HepG2 (cell line): Measurements from ENCODE around the gene SLX9. TPM values are rescaled to one million over a fixed set of nuclear protein-coding genes. Genes with fewer than 3 reads are reported as not detected.

Experiments
- ATAC-seq: fragments of 200-7000 bp; cut with Tn5 transposase; 3 replicates; pipeline ENCODE4 v1.9.1; 2020; ENCODE audit warnings: mild to moderate bottlenecking, moderate library complexity
- BruUV-seq: library from RNA; stranded (reverse); fragments of 400-500 nt; replicated peaks from 2 replicates; lab custom pipeline; 2021; lab: Mats Ljungman, UMichigan
- CTCF ChIA-PET: fragments of 300-600 bp; formaldehyde crosslinking; extraction: SDS; loops from one replicate; lab custom pipeline; 2021; ENCODE audit warnings: low total read pairs, inconsistent platforms, low intra/inter-chr PET ratio; lab: Yijun Ruan, JAX
- POLR2A ChIA-PET: fragments of 350-600 bp; sonication (Branson Sonifier 250); formaldehyde crosslinking; loops from one replicate; lab custom pipeline; 2020; ENCODE audit warnings: antibody characterized with exemption, inconsistent platforms; lab: Yijun Ruan, JAX
- DNase-seq: peaks from one replicate; pipeline ENCODE4 v3.0.0-alpha.2; 2015; ENCODE audit warnings: low spot score
- FAIRE-seq: peaks from 3 replicates; lab custom pipeline; 2011; peaks lifted over from hg19 to GRCh38; lab: Jason Lieb, UNC
- H2AFZ ChIP-seq: one replicate; pipeline ENCODE4 v1.6.1; 2011; ENCODE audit warnings: low read length, inconsistent platforms
- H3K27ac ChIP-seq: fragments of 300-600 bp; 3 replicates; pipeline ENCODE4 v1.8.0; 2011; ENCODE audit warnings: mixed run types, mild to moderate bottlenecking, mixed read lengths, low read length, inconsistent platforms; ENCODE audit not compliant: insufficient read depth; ENCODE audit errors: extremely low read length
- H3K27me3 ChIP-seq, 2 experiments: fragments of 200-600 bp in 1 of 2; 2 replicates in 1 of 2; 3 replicates in 1 of 2; pipeline versions ENCODE4 v1.6.0 to v1.8.0; 2011; ENCODE audit warnings: low read length in 2 of 2, mild to moderate bottlenecking in 2 of 2, moderate library complexity in 2 of 2, inconsistent platforms in 1 of 2; ENCODE audit not compliant: insufficient read depth in 2 of 2, control insufficient read depth in 1 of 2
- H3K36me3 ChIP-seq, 2 experiments: fragments of 200-600 bp in 1 of 2; replicated peaks in 1 of 2; 2 replicates in 1 of 2; 3 replicates in 1 of 2; pipeline versions ENCODE4 v1.5.1 to v1.8.0; 2011; ENCODE audit warnings: low read length in 2 of 2, inconsistent platforms in 1 of 2; ENCODE audit not compliant: insufficient read depth in 2 of 2, control insufficient read depth in 1 of 2
- H3K4me1 ChIP-seq: 2 replicates; pipeline ENCODE4 v1.5.1; 2012; ENCODE audit warnings: low read length, inconsistent platforms; ENCODE audit not compliant: insufficient read depth
- H3K4me2 ChIP-seq: 2 replicates; pipeline ENCODE4 v1.6.0; 2011; ENCODE audit warnings: low read depth, low read length, inconsistent platforms
- H3K4me3 ChIP-seq, 3 experiments: fragments of 200-600 bp in 1 of 3; sonication (generic), shearing (Covaris generic) in 1 of 3; replicated peaks in 1 of 3; 2 replicates each; pipeline ENCODE4 v1.5.1; 2011 to 2016; ENCODE audit warnings: low read length in 3 of 3, inconsistent platforms in 2 of 3, low read depth in 2 of 3, mild to moderate bottlenecking in 2 of 3, control low read depth in 1 of 3, mixed read lengths in 1 of 3; ENCODE audit not compliant: insufficient read depth in 1 of 3
- H3K79me2 ChIP-seq: one replicate; pipeline ENCODE4 v1.6.1; 2011; ENCODE audit warnings: low read length, inconsistent platforms; ENCODE audit not compliant: insufficient read depth
- H3K9ac ChIP-seq: 2 replicates; pipeline ENCODE4 v1.6.0; 2011; ENCODE audit warnings: mild to moderate bottlenecking, low read depth, low read length, inconsistent platforms; ENCODE audit not compliant: insufficient read depth
- H3K9me3 ChIP-seq: 2 replicates; pipeline ENCODE4 v1.5.1; 2012; ENCODE audit warnings: mild to moderate bottlenecking, low read length
- H4K20me1 ChIP-seq: 2 replicates; pipeline ENCODE4 v1.6.0; 2011; ENCODE audit warnings: inconsistent platforms, mild to moderate bottlenecking, low read length, moderate library complexity; ENCODE audit not compliant: insufficient read depth
- HOXA3 ChIP-seq: sonication (generic); formaldehyde crosslinking; IDR thresholded peaks from 2 replicates; pipeline ENCODE4 v1.5.0; 2020; ENCODE audit warnings: missing genetic modification reagents
- MAFF ChIP-seq: IDR thresholded peaks from 2 replicates; pipeline ENCODE4 v1.6.1; 2011; ENCODE audit warnings: low read depth, low read length, improper control_type of control experiment
- MAFK ChIP-seq, 2 experiments: IDR thresholded peaks in 1 of 2; conservative IDR thresholded peaks in 1 of 2; 2 replicates each; pipeline ENCODE4 v1.6.1; 2011; ENCODE audit warnings: improper control_type of control experiment in 2 of 2, low read length in 2 of 2
- POLR2AphosphoS5 ChIP-seq: IDR thresholded peaks from 2 replicates; pipeline ENCODE4 v1.6.1; 2012; ENCODE audit warnings: low read depth, low read length
- SIX1 ChIP-seq: sonication (generic); formaldehyde crosslinking; IDR thresholded peaks from 2 replicates; pipeline ENCODE4 v1.4.0; 2020; ENCODE audit warnings: missing genetic modification reagents, borderline replicate concordance
- U2AF2 ChIP-seq: fragments of 200-400 bp; formaldehyde crosslinking; IDR thresholded peaks from 2 replicates; pipeline ENCODE4 v1.6.1; 2017; ENCODE audit warnings: low read depth, mild to moderate bottlenecking, low read length
- ZFX ChIP-seq: sonication (generic); formaldehyde crosslinking; IDR thresholded peaks from 2 replicates; pipeline ENCODE4 v1.4.0; 2020; ENCODE audit warnings: mild to moderate bottlenecking, low read depth, missing genetic modification reagents, moderate library complexity
- ZNF367 ChIP-seq: sonication (generic); formaldehyde crosslinking; IDR thresholded peaks from 2 replicates; pipeline ENCODE4 v1.4.0; 2020; ENCODE audit warnings: missing genetic modification reagents, borderline replicate concordance
- ZNF709 ChIP-seq: sonication (generic); formaldehyde crosslinking; IDR thresholded peaks from 2 replicates; pipeline ENCODE4 v1.5.0; 2020; ENCODE audit warnings: mild to moderate bottlenecking, missing genetic modification reagents
- WGBS: methylation state at CpG from one replicate; pipeline ENCODE4 v1.1.6; 2017; ENCODE audit warnings: low lambda C conversion rate; 5-methylcytosine and 5-hydroxymethylcytosine counted together
- in situ Hi-C: cut with HindIII; loops from 2 replicates; pipeline ENCODE4 v1.10.0; 2017; ENCODE audit warnings: low pct_unique_long_range_greater_than_20kb; ENCODE audit not compliant: extremely low pct_ligation_motif_present
- intact Hi-C: fragments of 100-400 bp; cut with micrococcal nuclease; formaldehyde crosslinking; loops from one replicate; pipeline ENCODE4 v1.10.0; 2022; ENCODE audit not compliant: unreplicated experiment
- polyA plus RNA-seq, 8 experiments: library from polyadenylated mRNA; depleted of rRNA in 3 of 8; stranded (reverse) in 7 of 8; unstranded in 1 of 8; fragments of >200 nt; fragmentation: Illumina TruSeq in 4 of 8; extraction: Trizol in 4 of 8; gene quantifications; 2 replicates each; pipeline versions ENCODE4 v1.2.1 to v1.2.3, GENCODE V29; 2011 to 2016; ENCODE audit warnings: low read depth in 4 of 8, missing spikeins in 1 of 8, mixed read lengths in 1 of 8; ENCODE audit not compliant: insufficient read depth in 1 of 8
- total RNA-seq, 5 experiments: library from RNA; depleted of rRNA; stranded (reverse); fragments of >200 nt; fragmentation: Illumina TruSeq; extraction: Trizol; gene quantifications; 2 replicates each; pipeline ENCODE4 v1.2.3, GENCODE V29; 2016; ENCODE audit warnings: low read depth in 1 of 5
- TF ChIP-seq, protein P1 (sequence below): sonication (generic); formaldehyde crosslinking; IDR thresholded peaks from 2 replicates; pipeline ENCODE4 v1.4.0; 2020; ENCODE audit warnings: missing genetic modification reagents
- TF ChIP-seq, protein P2 (sequence below): sonication (generic); formaldehyde crosslinking; IDR thresholded peaks from 2 replicates; pipeline ENCODE4 v1.5.0; 2020; ENCODE audit warnings: mild to moderate bottlenecking, missing genetic modification reagents
- TF ChIP-seq, protein P3 (sequence below): sonication (generic); formaldehyde crosslinking; IDR thresholded peaks from 2 replicates; pipeline ENCODE4 v1.8.1; 2023; ENCODE audit warnings: mild to moderate bottlenecking, missing genetic modification reagents, borderline replicate concordance
- TF ChIP-seq, protein P4 (sequence below): sonication (generic); formaldehyde crosslinking; conservative IDR thresholded peaks from 2 replicates; pipeline ENCODE4 v1.4.0; 2020; ENCODE audit warnings: missing genetic modification reagents

SLX9 gene
- total and polyA plus RNA-seq, 2 of the 13 experiments (the other 11 are each of a cell fraction or from before 2014, with no cell fraction given) = 21.0 to 47.1 TPM

DNA sequence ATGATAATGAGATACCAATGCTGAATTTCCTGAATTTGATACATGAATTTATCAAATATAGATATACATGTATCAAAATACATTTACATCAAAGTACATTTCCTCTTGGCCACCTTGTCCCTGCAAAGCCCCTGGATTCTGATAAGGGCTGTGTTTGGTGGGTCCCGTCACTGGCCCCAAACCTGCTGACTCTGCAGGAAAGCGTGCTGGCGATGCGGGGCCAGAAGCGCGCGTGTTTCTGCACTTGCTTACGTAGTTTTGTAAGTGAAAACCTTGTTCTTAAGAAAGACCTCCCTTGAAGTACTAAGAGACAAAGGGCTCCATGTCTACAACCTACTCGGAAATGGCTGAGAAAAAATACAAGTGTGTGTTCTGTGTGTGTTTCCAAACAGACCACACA lies 30.1 kb upstream of the SLX9 start:
- H3K79me2 ChIP-seq = no peaks in the 10 kb centered on the region
- no peaks in the 10 kb centered on the region for H3K27me3 ChIP-seq
- H3K36me3 ChIP-seq = no peaks in the 10 kb centered on the region
- WGBS = 83% methylated on average over 9 of the region's 9 CpGs
- H3K4me2 ChIP-seq = peak overlapping the region; percentile 100
- no peaks in the 10 kb centered on the region for H3K9me3 ChIP-seq
- DNase-seq (no peak), ATAC-seq (no peak), FAIRE-seq (no peak)
- TF ChIP-seq, protein P1, sequence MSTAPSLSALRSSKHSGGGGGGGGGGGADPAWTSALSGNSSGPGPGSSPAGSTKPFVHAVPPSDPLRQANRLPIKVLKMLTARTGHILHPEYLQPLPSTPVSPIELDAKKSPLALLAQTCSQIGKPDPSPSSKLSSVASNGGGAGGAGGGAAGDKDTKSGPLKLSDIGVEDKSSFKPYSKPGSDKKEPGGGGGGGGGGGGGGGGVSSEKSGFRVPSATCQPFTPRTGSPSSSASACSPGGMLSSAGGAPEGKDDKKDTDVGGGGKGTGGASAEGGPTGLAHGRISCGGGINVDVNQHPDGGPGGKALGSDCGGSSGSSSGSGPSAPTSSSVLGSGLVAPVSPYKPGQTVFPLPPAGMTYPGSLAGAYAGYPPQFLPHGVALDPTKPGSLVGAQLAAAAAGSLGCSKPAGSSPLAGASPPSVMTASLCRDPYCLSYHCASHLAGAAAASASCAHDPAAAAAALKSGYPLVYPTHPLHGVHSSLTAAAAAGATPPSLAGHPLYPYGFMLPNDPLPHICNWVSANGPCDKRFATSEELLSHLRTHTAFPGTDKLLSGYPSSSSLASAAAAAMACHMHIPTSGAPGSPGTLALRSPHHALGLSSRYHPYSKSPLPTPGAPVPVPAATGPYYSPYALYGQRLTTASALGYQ (CRISPR knock-in tag) = no peak
- TF ChIP-seq ZNF709 = no peak
- TF ChIP-seq, protein P2, sequence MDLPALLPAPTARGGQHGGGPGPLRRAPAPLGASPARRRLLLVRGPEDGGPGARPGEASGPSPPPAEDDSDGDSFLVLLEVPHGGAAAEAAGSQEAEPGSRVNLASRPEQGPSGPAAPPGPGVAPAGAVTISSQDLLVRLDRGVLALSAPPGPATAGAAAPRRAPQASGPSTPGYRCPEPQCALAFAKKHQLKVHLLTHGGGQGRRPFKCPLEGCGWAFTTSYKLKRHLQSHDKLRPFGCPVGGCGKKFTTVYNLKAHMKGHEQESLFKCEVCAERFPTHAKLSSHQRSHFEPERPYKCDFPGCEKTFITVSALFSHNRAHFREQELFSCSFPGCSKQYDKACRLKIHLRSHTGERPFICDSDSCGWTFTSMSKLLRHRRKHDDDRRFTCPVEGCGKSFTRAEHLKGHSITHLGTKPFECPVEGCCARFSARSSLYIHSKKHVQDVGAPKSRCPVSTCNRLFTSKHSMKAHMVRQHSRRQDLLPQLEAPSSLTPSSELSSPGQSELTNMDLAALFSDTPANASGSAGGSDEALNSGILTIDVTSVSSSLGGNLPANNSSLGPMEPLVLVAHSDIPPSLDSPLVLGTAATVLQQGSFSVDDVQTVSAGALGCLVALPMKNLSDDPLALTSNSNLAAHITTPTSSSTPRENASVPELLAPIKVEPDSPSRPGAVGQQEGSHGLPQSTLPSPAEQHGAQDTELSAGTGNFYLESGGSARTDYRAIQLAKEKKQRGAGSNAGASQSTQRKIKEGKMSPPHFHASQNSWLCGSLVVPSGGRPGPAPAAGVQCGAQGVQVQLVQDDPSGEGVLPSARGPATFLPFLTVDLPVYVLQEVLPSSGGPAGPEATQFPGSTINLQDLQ (CRISPR knock-in tag) = no peak
- TF ChIP-seq, protein P3, sequence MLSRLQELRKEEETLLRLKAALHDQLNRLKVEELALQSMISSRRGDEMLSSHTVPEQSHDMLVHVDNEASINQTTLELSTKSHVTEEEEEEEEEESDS (CRISPR knock-in tag) = no peak
- TF ChIP-seq, protein P4, sequence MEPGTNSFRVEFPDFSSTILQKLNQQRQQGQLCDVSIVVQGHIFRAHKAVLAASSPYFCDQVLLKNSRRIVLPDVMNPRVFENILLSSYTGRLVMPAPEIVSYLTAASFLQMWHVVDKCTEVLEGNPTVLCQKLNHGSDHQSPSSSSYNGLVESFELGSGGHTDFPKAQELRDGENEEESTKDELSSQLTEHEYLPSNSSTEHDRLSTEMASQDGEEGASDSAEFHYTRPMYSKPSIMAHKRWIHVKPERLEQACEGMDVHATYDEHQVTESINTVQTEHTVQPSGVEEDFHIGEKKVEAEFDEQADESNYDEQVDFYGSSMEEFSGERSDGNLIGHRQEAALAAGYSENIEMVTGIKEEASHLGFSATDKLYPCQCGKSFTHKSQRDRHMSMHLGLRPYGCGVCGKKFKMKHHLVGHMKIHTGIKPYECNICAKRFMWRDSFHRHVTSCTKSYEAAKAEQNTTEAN (CRISPR knock-in tag) = no peak
- no peak for TF ChIP-seq U2AF2
- no peak for TF ChIP-seq HOXA3 (CRISPR knock-in tag)
- TF ChIP-seq POLR2AphosphoS5 = no peak
- TF ChIP-seq ZNF367 = no peak
- no peak for TF ChIP-seq ZFX
- peak; percentile 87 for TF ChIP-seq MAFF
- TF ChIP-seq SIX1 (CRISPR knock-in tag) = no peak
- peak; percentile 87 to 91 for TF ChIP-seq MAFK (conservative IDR thresholded peaks at IDR 0.05 in 1 of 2, IDR thresholded peaks at IDR 0.05 in 1 of 2; ENCODE audit: low read length in 2 of 2)
- no TSS peak for BruUV-seq
- peak overlapping the region in 1 of 3 experiments; percentile 40; a peak in 1 of 6 replicates for H3K4me3 ChIP-seq
- ChIA-PET CTCF (interaction anchor here (1.2 kb wide), 1 partner anchor 17 kb away, joined by 3 read pairs; no protein-coding TSS in a partner anchor), POLR2A (interaction anchor here (0.6 to 5.8 kb wide), 7 partner anchors 15 to 108 kb away, joined by 3 to 50 read pairs (median 5); partner anchors contain the start of genes PTTG1IP and UBE2G2)
- intact Hi-C loops (loop anchor here (5.0 to 10.0 kb wide), 2 partner anchors 65 to 107 kb away; partner anchors contain the start of gene UBE2G2), in situ Hi-C loops (loop anchor here (5.0 kb wide), 2 partner anchors 62 to 107 kb away; partner anchors contain the start of gene UBE2G2)
- H3K4me1 ChIP-seq = peaks cover 93% of the 10 kb centered on the region
- no peaks in the 10 kb centered on the region for H4K20me1 ChIP-seq
- no peak overlapping the region for H2AFZ ChIP-seq
- no peak overlapping the region for H3K9ac ChIP-seq
- no peak overlapping the region for H3K27ac ChIP-seq
